NB4 (cell line): ENCODE measurements around the gene GGN.

Experiments
- DNase-seq: peaks from one replicate; pipeline ENCODE4 v3.0.0; 2010; ENCODE audit warnings: low read depth
- H3K4me3 ChIP-seq: one replicate; pipeline ENCODE4 v1.5.1; 2011; ENCODE audit warnings: mild to moderate bottlenecking, low read depth, low read length, moderate library complexity
- MYC ChIP-seq: IDR thresholded peaks from 2 replicates; pipeline ENCODE4 v1.6.1; 2011; ENCODE audit warnings: low read depth, low read length
- POLR2A ChIP-seq: IDR thresholded peaks from 2 replicates; pipeline ENCODE4 v1.6.1; 2011; ENCODE audit warnings: mild to moderate bottlenecking; ENCODE audit not compliant: insufficient read length; ENCODE audit errors: extremely low read depth
- TF ChIP-seq, protein P1 (sequence below): IDR thresholded peaks from one replicate; pipeline ENCODE4 v1.5.1; 2012; ENCODE audit warnings: low read depth, low read length
- TF ChIP-seq, protein P2 (sequence below): IDR thresholded peaks from 2 replicates; pipeline ENCODE4 v1.6.1; 2011; ENCODE audit warnings: low read depth, low read length

The GGN gene

DNA sequence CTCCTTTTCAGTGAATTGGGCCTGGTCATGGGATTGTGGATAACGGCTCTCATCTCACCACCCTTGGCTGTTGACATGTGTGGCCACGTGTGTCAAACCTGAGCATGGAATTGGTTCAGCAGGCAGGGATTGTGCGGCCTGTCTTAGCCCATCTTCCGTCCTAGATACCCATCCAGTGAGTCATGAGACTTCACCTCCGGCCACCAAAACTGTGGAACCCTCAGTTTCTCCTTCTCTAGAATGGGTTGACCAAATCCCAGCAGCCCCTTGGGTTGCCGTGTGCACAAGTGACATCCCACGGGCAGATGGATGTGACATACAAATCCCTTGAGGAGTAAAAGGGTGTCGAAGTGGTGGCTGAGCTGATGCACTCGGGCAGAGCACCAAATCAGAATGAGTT lies 6.7 kb downstream of the GGN start:
- no peak overlapping the region for H3K4me3 ChIP-seq
- no peak for DNase-seq
- no peak for TF ChIP-seq MYC
- no peak for TF ChIP-seq POLR2A
- TF ChIP-seq, protein P1, sequence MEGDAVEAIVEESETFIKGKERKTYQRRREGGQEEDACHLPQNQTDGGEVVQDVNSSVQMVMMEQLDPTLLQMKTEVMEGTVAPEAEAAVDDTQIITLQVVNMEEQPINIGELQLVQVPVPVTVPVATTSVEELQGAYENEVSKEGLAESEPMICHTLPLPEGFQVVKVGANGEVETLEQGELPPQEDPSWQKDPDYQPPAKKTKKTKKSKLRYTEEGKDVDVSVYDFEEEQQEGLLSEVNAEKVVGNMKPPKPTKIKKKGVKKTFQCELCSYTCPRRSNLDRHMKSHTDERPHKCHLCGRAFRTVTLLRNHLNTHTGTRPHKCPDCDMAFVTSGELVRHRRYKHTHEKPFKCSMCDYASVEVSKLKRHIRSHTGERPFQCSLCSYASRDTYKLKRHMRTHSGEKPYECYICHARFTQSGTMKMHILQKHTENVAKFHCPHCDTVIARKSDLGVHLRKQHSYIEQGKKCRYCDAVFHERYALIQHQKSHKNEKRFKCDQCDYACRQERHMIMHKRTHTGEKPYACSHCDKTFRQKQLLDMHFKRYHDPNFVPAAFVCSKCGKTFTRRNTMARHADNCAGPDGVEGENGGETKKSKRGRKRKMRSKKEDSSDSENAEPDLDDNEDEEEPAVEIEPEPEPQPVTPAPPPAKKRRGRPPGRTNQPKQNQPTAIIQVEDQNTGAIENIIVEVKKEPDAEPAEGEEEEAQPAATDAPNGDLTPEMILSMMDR: no peak
- TF ChIP-seq, protein P2, sequence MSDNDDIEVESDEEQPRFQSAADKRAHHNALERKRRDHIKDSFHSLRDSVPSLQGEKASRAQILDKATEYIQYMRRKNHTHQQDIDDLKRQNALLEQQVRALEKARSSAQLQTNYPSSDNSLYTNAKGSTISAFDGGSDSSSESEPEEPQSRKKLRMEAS: no peak

DNA sequence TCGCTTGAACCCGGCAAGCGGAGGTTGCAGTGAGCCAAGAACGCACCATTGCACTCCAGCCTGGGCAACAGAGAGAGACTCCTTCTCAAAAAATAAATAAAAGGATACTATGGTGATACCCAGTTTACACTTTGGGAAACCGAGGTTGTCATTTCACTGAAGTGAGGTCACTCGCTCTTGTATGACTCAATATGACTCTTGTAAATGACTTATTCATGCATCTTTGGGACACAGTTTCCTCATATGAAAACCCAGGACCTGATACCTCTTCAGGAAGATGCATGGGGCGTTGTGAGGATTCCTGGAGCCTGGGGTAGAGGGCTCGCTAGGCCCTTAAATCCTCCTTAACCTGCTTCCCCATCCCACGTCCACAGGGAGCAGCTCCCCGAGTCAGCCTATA lies 9.0 kb downstream of the GGN start:
- no peak for TF ChIP-seq MYC
- TF ChIP-seq POLR2A: no peak
- TF ChIP-seq, protein P2: no peak
- TF ChIP-seq, protein P1: no peak
- H3K4me3 ChIP-seq: no peak overlapping the region
- DNase-seq: no peak

GRCh38 chr19:38377052-38377451 lies 10.8 kb downstream of the GGN start:
- no peak overlapping the region for H3K4me3 ChIP-seq
- TF ChIP-seq, protein P2: no peak
- TF ChIP-seq, protein P1: no peak
- TF ChIP-seq MYC (no peak), POLR2A (no peak)
- no peak for DNase-seq

GRCh38 chr19:38376576-38376975 lies 11.3 kb downstream of the GGN start:
- H3K4me3 ChIP-seq: no peak overlapping the region
- DNase-seq: no peak
- TF ChIP-seq, protein P1: no peak
- TF ChIP-seq MYC (no peak), POLR2A (no peak)
- TF ChIP-seq, protein P2: no peak

- DNase-seq: no peak
- TF ChIP-seq MYC (no peak), POLR2A (no peak)
- TF ChIP-seq, protein P1: no peak
- TF ChIP-seq, protein P2: no peak
- peak overlapping the region; percentile 87 for H3K4me3 ChIP-seq
Measured at GRCh38 chr19:38375748-38376147, 12.1 kb downstream of the GGN start.

GRCh38 chr19:38375098-38375493 lies 12.7 kb downstream of the GGN start:
- no peak for DNase-seq
- TF ChIP-seq MYC: no peak
- TF ChIP-seq, protein P2: no peak
- TF ChIP-seq, protein P1: no peak
- TF ChIP-seq POLR2A: no peak
- H3K4me3 ChIP-seq: peak overlapping the region; percentile 87
